ENCODE data around the gene P2RY2. TPM values are rescaled to one million over a fixed set of nuclear protein-coding genes. Genes with fewer than 3 reads are reported as not detected.

The P2RY2 gene
- total RNA-seq, 2 experiments from 2014 or later = not detected

GRCh38 chr11:73189723-73190556 lies 28.1 kb upstream of the P2RY2 start:
- H3K27me3 ChIP-seq (ENCODE audit: control insufficient read depth in 1 of 2, insufficient read depth in 2 of 2, low read length in 2 of 2) = no peaks in the 10 kb centered on the region
- Mint-ChIP-seq H3K27ac (no peak overlapping the region), H3K36me3 (ENCODE audit: low read depth) (no peaks in the 10 kb centered on the region), H3K4me3 (no peak overlapping the region), H3K27me3 (peaks cover 4% of the 10 kb centered on the region), H3K9me3 (no peaks in the 10 kb centered on the region), H3K4me1 (ENCODE audit: low read depth) (no peaks in the 10 kb centered on the region)
- H3K9me3 ChIP-seq (ENCODE audit: control insufficient read depth in 1 of 2, insufficient read depth in 1 of 2, low read length in 2 of 2) = no peaks in the 10 kb centered on the region
- intact Hi-C loops (cut with DNase I, micrococcal nuclease) = loop anchor here in 1 of 2 experiments (5.0 kb wide), 1 partner anchor 147 kb away; no protein-coding TSS in a partner anchor
- peaks cover 8% of the 10 kb centered on the region for H3K4me1 ChIP-seq (ENCODE audit: insufficient read depth, low read length)
- ATAC-seq (ENCODE audit: poor library complexity) (no peak), DNase-seq (no peak)
- no peak overlapping the region for H3K27ac ChIP-seq (ENCODE audit: low read depth in 1 of 2, low read length in 2 of 2)
- TF ChIP-seq, protein P1, sequence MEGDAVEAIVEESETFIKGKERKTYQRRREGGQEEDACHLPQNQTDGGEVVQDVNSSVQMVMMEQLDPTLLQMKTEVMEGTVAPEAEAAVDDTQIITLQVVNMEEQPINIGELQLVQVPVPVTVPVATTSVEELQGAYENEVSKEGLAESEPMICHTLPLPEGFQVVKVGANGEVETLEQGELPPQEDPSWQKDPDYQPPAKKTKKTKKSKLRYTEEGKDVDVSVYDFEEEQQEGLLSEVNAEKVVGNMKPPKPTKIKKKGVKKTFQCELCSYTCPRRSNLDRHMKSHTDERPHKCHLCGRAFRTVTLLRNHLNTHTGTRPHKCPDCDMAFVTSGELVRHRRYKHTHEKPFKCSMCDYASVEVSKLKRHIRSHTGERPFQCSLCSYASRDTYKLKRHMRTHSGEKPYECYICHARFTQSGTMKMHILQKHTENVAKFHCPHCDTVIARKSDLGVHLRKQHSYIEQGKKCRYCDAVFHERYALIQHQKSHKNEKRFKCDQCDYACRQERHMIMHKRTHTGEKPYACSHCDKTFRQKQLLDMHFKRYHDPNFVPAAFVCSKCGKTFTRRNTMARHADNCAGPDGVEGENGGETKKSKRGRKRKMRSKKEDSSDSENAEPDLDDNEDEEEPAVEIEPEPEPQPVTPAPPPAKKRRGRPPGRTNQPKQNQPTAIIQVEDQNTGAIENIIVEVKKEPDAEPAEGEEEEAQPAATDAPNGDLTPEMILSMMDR (IDR thresholded peaks at IDR 0.05) = no peak
- POLR2A ChIA-PET = no interaction called here
- no peaks in the 10 kb centered on the region for H3K36me3 ChIP-seq (ENCODE audit: insufficient read depth, low read length)
- H3K4me3 ChIP-seq (ENCODE audit: low read length) = no peak overlapping the region
- CTCF ChIA-PET = no interaction called here

DNA sequence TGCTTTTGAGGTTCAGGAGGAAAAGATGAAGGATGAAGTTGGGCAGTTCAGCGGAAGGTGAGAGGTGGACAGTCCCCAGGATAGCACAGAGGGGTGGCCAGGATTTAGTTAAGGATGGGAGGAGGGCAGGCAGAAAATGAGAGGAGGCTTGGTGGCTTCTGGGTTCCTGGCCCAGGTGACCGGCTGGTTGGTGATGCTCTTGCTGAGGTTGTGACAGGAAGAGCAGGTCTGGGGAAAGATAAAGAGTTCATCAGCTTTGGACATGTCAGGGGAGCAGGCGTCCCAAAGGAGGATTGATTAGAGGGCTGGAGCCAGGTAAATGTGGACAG lies 27.6 kb upstream of the P2RY2 start:
- CTCF ChIA-PET = no interaction called here

GRCh38 chr11:73191151-73191550 lies 26.9 kb upstream of the P2RY2 start:
- Mint-ChIP-seq H3K4me3 (no peak overlapping the region), H3K27me3 (no peaks in the 10 kb centered on the region), H3K4me1 (ENCODE audit: low read depth) (no peaks in the 10 kb centered on the region), H3K9me3 (no peaks in the 10 kb centered on the region), H3K27ac (no peak overlapping the region), H3K36me3 (ENCODE audit: low read depth) (no peaks in the 10 kb centered on the region)
- Histone ChIP-seq H3K27ac (ENCODE audit: low read depth in 1 of 2, low read length in 2 of 2) (no peak overlapping the region), H3K36me3 (ENCODE audit: insufficient read depth, low read length) (no peaks in the 10 kb centered on the region), H3K4me3 (ENCODE audit: low read length) (no peak overlapping the region), H3K4me1 (ENCODE audit: insufficient read depth, low read length) (peaks cover 2% of the 10 kb centered on the region), H3K9me3 (ENCODE audit: control insufficient read depth in 1 of 2, insufficient read depth in 1 of 2, low read length in 2 of 2) (no peaks in the 10 kb centered on the region), H3K27me3 (ENCODE audit: control insufficient read depth in 1 of 2, insufficient read depth in 2 of 2, low read length in 2 of 2) (no peaks in the 10 kb centered on the region)
- CTCF ChIA-PET = no interaction called here
- POLR2A ChIA-PET = no interaction called here
- no peak for DNase-seq
- TF ChIP-seq, protein P1 (IDR thresholded peaks at IDR 0.05) = no peak
- intact Hi-C loops (cut with DNase I, micrococcal nuclease) = no loop called here
- no peak for ATAC-seq (ENCODE audit: poor library complexity)

More for the DNA sequence above, 27.6 kb upstream of the P2RY2 start:
- intact Hi-C loops (cut with DNase I, micrococcal nuclease) = no loop called here
- Histone ChIP-seq H3K27ac (ENCODE audit: low read depth in 1 of 2, low read length in 2 of 2) (no peak overlapping the region), H3K9me3 (ENCODE audit: control insufficient read depth in 1 of 2, insufficient read depth in 1 of 2, low read length in 2 of 2) (no peaks in the 10 kb centered on the region), H3K27me3 (ENCODE audit: control insufficient read depth in 1 of 2, insufficient read depth in 2 of 2, low read length in 2 of 2) (no peaks in the 10 kb centered on the region), H3K4me3 (ENCODE audit: low read length) (no peak overlapping the region), H3K4me1 (ENCODE audit: insufficient read depth, low read length) (peaks cover 2% of the 10 kb centered on the region), H3K36me3 (ENCODE audit: insufficient read depth, low read length) (no peaks in the 10 kb centered on the region)
- POLR2A ChIA-PET = no interaction called here
- Mint-ChIP-seq H3K27ac (no peak overlapping the region), H3K4me3 (no peak overlapping the region), H3K36me3 (ENCODE audit: low read depth) (no peaks in the 10 kb centered on the region), H3K9me3 (no peaks in the 10 kb centered on the region), H3K27me3 (no peaks in the 10 kb centered on the region), H3K4me1 (ENCODE audit: low read depth) (no peaks in the 10 kb centered on the region)
- TF ChIP-seq, protein P1 (IDR thresholded peaks at IDR 0.05) = no peak
- no peak for ATAC-seq (ENCODE audit: poor library complexity)
- no peak for DNase-seq
